ENCODE results near the gene KLHL5.
"Not testable (repeated sequence)": the region's sequence is repeated elsewhere in the genome, so short reads cannot be mapped to it uniquely, and the experiment has no call there.

Gene KLHL5

DNA sequence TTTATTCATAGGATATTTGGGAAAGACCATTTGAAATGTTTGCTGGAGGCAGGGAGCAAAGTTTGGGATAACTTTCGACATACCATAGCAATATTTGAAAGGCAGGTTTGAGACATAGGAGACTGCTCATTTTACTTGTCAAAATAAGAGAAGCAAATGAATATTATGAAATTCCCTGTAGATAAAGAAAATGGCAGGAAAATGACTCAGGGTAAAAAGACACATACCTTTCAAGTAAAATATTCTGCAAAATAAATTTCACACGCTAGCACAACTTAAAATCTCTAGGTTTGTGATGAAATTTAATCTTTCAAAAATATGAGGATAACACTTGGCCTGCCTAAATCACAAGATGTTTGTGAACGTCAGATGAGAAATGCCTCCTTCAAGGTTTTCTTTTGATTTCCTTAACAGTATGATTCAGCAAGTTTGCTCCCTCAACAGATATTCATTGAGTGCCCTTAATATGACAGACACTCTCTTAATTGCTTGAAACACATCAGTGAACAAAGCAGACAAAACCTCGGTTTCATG, 36.4 kb upstream of the KLHL5 start:
- H3K4me3 ChIP-seq (ENCODE audit: low read depth, low read length): no peak overlapping the region
- peak; percentile 84 for DNase-seq (ENCODE audit: low read depth)
- TF ChIP-seq, protein P1, sequence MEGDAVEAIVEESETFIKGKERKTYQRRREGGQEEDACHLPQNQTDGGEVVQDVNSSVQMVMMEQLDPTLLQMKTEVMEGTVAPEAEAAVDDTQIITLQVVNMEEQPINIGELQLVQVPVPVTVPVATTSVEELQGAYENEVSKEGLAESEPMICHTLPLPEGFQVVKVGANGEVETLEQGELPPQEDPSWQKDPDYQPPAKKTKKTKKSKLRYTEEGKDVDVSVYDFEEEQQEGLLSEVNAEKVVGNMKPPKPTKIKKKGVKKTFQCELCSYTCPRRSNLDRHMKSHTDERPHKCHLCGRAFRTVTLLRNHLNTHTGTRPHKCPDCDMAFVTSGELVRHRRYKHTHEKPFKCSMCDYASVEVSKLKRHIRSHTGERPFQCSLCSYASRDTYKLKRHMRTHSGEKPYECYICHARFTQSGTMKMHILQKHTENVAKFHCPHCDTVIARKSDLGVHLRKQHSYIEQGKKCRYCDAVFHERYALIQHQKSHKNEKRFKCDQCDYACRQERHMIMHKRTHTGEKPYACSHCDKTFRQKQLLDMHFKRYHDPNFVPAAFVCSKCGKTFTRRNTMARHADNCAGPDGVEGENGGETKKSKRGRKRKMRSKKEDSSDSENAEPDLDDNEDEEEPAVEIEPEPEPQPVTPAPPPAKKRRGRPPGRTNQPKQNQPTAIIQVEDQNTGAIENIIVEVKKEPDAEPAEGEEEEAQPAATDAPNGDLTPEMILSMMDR (conservative IDR thresholded peaks at IDR 0.05; ENCODE audit: low read depth, low read length): no peak

DNA sequence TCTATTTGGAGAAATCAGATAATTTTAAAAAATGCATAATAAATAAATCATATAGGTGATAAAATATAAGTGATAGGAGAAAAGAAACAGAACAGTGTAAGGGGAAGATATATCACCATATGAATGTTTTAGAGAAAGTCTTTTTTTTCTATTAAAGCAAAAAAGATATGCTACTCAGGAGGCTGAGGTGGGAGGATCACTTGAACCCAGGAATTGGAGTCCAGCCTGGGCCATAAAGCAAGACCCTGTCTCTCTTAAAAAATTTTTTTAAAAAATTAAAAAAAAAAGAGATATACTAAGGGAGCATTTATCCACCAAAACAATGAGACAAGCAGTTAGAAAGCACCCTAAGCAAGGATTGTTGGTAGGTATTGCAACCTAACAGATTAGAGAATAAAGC, 35.9 kb upstream of the KLHL5 start:
- H3K4me3 ChIP-seq (ENCODE audit: low read depth, low read length): no peak overlapping the region
- TF ChIP-seq, protein P1 (conservative IDR thresholded peaks at IDR 0.05; ENCODE audit: low read depth, low read length): no peak
- DNase-seq (ENCODE audit: low read depth): no peak

DNA sequence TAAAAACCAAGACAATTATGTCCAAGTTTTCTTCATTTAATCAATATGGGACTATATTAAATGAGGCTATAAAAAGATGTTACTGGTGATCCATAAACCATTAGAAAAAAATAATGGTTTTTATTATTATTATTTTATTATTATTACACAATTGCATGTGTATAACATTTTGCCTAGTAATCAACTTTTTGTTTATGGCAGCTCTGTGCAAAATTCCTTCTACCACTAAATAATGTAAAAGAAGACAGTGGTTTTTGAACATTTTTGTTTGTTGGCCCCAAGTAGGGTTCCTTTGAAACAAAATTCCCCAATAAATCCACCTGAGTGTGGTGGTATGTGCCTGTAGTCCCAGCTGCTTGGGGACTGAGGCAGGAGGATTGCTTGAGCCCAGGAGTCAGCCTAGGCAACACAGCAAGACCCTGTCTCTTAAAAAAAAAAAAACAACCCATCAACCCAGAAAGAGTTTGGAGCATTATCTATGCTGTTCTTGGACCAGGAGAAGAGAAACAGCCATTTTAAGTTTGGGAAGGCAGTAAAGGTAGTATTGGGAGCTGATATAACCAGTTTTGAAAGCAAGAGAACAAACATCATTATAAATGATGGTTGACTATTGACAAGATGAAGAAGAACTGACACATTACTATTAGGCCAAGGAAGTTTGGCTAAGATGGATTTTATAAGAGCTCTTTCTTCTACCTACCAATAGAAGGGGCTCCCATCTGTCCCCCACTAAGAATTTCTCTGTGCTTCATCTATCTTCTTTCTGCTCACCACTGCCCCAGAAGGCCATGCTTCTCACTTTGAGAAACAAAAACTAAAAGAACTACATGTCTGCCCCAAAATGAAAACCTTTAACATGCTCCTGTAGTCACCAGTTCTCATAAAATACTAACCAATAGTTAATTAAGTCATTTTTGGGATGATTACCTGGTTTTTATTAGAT, 32.0 kb upstream of the KLHL5 start:
- peak overlapping the region; percentile 48 for H3K4me3 ChIP-seq (ENCODE audit: low read depth, low read length)
- peak; percentile 58 for DNase-seq (ENCODE audit: low read depth)
- TF ChIP-seq, protein P1 (conservative IDR thresholded peaks at IDR 0.05; ENCODE audit: low read depth, low read length): peak; percentile 29

DNA sequence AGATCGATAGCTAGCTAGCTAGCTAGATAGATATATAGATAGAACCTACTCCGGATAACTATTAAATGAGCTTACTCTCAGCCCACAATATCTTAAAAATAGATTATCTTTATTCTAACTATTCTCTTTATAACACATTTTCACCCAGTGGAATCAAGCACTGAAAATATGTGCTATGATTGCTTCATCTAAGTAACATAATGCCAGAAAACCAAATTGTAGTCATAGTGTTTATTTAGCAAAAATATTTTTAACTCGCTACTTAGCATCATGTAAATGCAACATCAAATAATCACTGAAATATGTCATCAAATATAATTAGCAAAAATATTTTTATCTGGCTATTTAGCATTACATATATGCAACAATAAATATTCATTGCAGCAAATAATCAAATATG, 31.3 kb upstream of the KLHL5 start:
- TF ChIP-seq, protein P1 (conservative IDR thresholded peaks at IDR 0.05; ENCODE audit: low read depth, low read length): no peak
- H3K4me3 ChIP-seq (ENCODE audit: low read depth, low read length): peak overlapping the region; percentile 48
- DNase-seq (ENCODE audit: low read depth): peak; percentile 57

DNA sequence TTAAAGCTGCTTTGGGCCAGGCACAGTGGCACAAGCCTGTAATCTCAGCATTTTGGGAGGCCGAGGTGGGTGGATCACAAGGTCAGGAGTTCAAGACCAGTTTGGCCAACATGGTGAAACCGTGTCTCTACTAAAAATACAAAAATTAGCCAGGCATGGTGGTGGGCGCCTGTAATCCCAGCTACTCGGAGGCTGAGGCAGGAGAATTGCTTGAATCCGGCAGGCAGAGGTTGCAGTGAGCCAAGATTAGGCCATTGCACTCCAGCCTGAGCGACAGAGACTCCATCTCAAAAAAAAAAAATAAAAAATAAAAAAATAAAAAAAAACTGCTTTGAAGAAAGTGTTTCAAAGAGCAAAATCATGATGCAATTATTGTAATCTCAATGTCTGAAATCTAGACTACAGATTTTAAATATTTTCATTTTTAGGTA, 30.4 kb upstream of the KLHL5 start:
- not testable (repeated sequence) for DNase-seq (ENCODE audit: low read depth)
- H3K4me3 ChIP-seq (ENCODE audit: low read depth, low read length): peak overlapping the region; percentile 48

DNA sequence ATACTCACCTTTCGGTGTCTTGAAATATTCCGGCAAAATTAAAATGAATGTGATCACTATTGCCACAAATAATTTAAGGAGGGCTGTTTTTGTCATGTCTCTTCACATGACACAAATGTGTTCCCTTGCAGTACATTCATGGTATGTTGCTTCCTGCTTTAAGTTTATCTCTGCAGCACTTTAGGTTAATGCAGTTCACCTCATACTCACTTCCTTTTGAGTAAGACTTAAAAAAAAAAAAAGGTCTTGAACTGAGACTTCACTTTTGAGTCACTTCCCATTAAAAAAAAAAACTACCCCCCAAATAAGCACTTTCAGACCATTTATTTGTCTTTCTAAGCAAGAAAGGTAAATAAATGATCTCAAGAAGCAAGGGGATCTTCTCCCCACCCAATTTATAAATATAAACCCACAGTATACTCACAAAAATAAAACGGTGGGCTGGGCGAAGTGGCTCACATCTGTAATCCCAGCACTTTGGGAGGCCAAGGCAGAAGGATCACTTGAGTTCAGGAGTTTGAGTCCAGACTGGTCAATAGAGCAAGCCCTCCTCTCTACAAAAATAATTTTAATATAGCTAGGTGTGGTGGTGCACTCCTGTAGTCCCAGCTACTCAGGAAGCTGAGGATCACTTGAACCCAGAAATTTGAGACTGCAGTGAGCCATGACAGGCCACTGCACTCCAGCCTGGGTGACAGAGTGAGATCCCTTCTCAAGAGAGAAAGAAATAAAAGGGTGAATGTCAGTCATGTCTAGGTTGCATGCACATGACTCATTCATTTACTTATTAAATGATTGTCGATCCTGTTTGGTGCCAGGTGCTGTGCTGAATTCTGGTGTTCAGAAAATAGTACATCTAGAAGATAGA, 29.6 kb upstream of the KLHL5 start, which contains the start of gene TMEM156:
Gene TMEM156 (minus strand): TSS at position 192 of the 868 bp plus-strand sequence. CDS start 96 bp downstream, at position 96.
- DNase-seq (ENCODE audit: low read depth): peak; percentile 72

More for the DNA sequence above, 29.6 kb upstream of the KLHL5 start, which contains the start of gene TMEM156:
- H3K4me3 ChIP-seq (ENCODE audit: low read depth, low read length): peak within 1 kb of the TSS; percentile 48
- TF ChIP-seq, protein P1 (conservative IDR thresholded peaks at IDR 0.05; ENCODE audit: low read depth, low read length): no peak

Data from choroid plexus epithelial cell (primary cell).